Pons (tissue), 1 donor: ENCODE data around the gene IFRD1.
"Not testable (repeated sequence)": the region's sequence is repeated elsewhere in the genome, so short reads cannot be mapped to it uniquely, and the experiment has no call there.

Source experiments
- DNase-seq: peaks from one replicate; pipeline ENCODE4 v3.0.0-alpha.2; 2016; ENCODE audit warnings: low spot score

The IFRD1 gene

GRCh38 chr7:112516418-112516817 is 66.2 kb downstream of the IFRD1 start:
- DNase-seq: not testable (repeated sequence)

- DNase-seq: no peak
Measured at GRCh38 chr7:112517487-112517886, 67.2 kb downstream of the IFRD1 start.

- DNase-seq: no peak
Measured at GRCh38 chr7:112520787-112521186, 70.5 kb downstream of the IFRD1 start.

GRCh38 chr7:112521942-112522341 is 71.7 kb downstream of the IFRD1 start:
- DNase-seq: no peak

- DNase-seq: no peak
Measured at GRCh38 chr7:112523871-112524270, 73.6 kb downstream of the IFRD1 start.
